ENCODE data around the gene AGPS.

AGPS gene

GRCh38 chr2:177588671-177589070, 196.1 kb downstream of the AGPS start:
- 94 to 95% methylated on average over 3 of the region's 3 CpGs for WGBS, 2 experiments
- H3K36me3 ChIP-seq (ENCODE audit: control insufficient read depth, insufficient read depth, low read length), result no peaks in the 10 kb centered on the region
- H3K4me3 ChIP-seq (ENCODE audit: insufficient read depth, low read depth, low read length), result no peak overlapping the region
- H3K9me3 ChIP-seq (ENCODE audit: control insufficient read depth, low read length), result no peaks in the 10 kb centered on the region
- H3K4me1 ChIP-seq (ENCODE audit: control insufficient read depth, insufficient read depth, low read length), result peaks cover 3% of the 10 kb centered on the region
- no peaks in the 10 kb centered on the region for H3K27me3 ChIP-seq (ENCODE audit: control insufficient read depth, insufficient read depth, low read length, poor library complexity, severe bottlenecking)
- H3K27ac ChIP-seq (ENCODE audit: insufficient read depth, low read depth, low read length, poor library complexity, severe bottlenecking), result no peak overlapping the region

- Histone ChIP-seq H3K36me3 (ENCODE audit: control insufficient read depth, insufficient read depth, low read length) (no peaks in the 10 kb centered on the region), H3K27ac (ENCODE audit: insufficient read depth, low read depth, low read length, poor library complexity, severe bottlenecking) (no peak overlapping the region), H3K27me3 (ENCODE audit: control insufficient read depth, insufficient read depth, low read length, poor library complexity, severe bottlenecking) (no peaks in the 10 kb centered on the region), H3K4me3 (ENCODE audit: insufficient read depth, low read depth, low read length) (no peak overlapping the region), H3K9me3 (ENCODE audit: control insufficient read depth, low read length) (no peaks in the 10 kb centered on the region), H3K4me1 (ENCODE audit: control insufficient read depth, insufficient read depth, low read length) (peaks cover 3% of the 10 kb centered on the region)
- WGBS, 2 experiments, result 84 to 87% methylated on average over 1 of the region's 1 CpG
Observed at GRCh38 chr2:177589186-177589585, 196.6 kb downstream of the AGPS start.

GRCh38 chr2:177592397-177592796, 199.8 kb downstream of the AGPS start:
- H3K36me3 ChIP-seq (ENCODE audit: control insufficient read depth, insufficient read depth, low read length), result no peaks in the 10 kb centered on the region
- H3K4me1 ChIP-seq (ENCODE audit: control insufficient read depth, insufficient read depth, low read length), result peaks cover 3% of the 10 kb centered on the region
- no peak overlapping the region for H3K4me3 ChIP-seq (ENCODE audit: insufficient read depth, low read depth, low read length)
- H3K9me3 ChIP-seq (ENCODE audit: control insufficient read depth, low read length), result no peaks in the 10 kb centered on the region
- H3K27me3 ChIP-seq (ENCODE audit: control insufficient read depth, insufficient read depth, low read length, poor library complexity, severe bottlenecking), result no peaks in the 10 kb centered on the region
- 90 to 95% methylated on average over 2 of the region's 2 CpGs for WGBS, 2 experiments
- no peak overlapping the region for H3K27ac ChIP-seq (ENCODE audit: insufficient read depth, low read depth, low read length, poor library complexity, severe bottlenecking)

GRCh38 chr2:177592945-177593344, 200.4 kb downstream of the AGPS start:
- Histone ChIP-seq H3K4me1 (ENCODE audit: control insufficient read depth, insufficient read depth, low read length) (peaks cover 3% of the 10 kb centered on the region), H3K9me3 (ENCODE audit: control insufficient read depth, low read length) (no peaks in the 10 kb centered on the region), H3K27me3 (ENCODE audit: control insufficient read depth, insufficient read depth, low read length, poor library complexity, severe bottlenecking) (no peaks in the 10 kb centered on the region), H3K27ac (ENCODE audit: insufficient read depth, low read depth, low read length, poor library complexity, severe bottlenecking) (no peak overlapping the region), H3K36me3 (ENCODE audit: control insufficient read depth, insufficient read depth, low read length) (no peaks in the 10 kb centered on the region), H3K4me3 (ENCODE audit: insufficient read depth, low read depth, low read length) (no peak overlapping the region)

GRCh38 chr2:177593402-177593801, 200.8 kb downstream of the AGPS start:
- WGBS, 2 experiments, result 90% methylated on average over 3 of the region's 3 CpGs
- Histone ChIP-seq H3K9me3 (ENCODE audit: control insufficient read depth, low read length) (no peaks in the 10 kb centered on the region), H3K27me3 (ENCODE audit: control insufficient read depth, insufficient read depth, low read length, poor library complexity, severe bottlenecking) (no peaks in the 10 kb centered on the region), H3K36me3 (ENCODE audit: control insufficient read depth, insufficient read depth, low read length) (no peaks in the 10 kb centered on the region), H3K4me3 (ENCODE audit: insufficient read depth, low read depth, low read length) (no peak overlapping the region), H3K4me1 (ENCODE audit: control insufficient read depth, insufficient read depth, low read length) (peaks cover 3% of the 10 kb centered on the region), H3K27ac (ENCODE audit: insufficient read depth, low read depth, low read length, poor library complexity, severe bottlenecking) (no peak overlapping the region)

All from ectodermal cell (in vitro differentiated cells).